SJSA1 (cell line): ENCODE results near the gene FRAS1. TPM values are rescaled to one million over a fixed set of nuclear protein-coding genes. Genes with fewer than 3 reads are reported as not detected.
"Not testable (repeated sequence)": the region's sequence is repeated elsewhere in the genome, so short reads cannot be mapped to it uniquely, and the experiment has no call there.

Experiments
- DNase-seq, 2 experiments: peaks; one replicate each; pipeline ENCODE4 v3.0.0-alpha.2; 2015 to 2020; ENCODE audit warnings: low spot score in 2 of 2, low read depth in 1 of 2
- H3K27ac ChIP-seq: fragments of 250-450 bp; sonication (Bioruptor Pico); 2 replicates; pipeline ENCODE4 v1.5.1; 2020; ENCODE audit warnings: mild to moderate bottlenecking, moderate library complexity
- H3K27me3 ChIP-seq: fragments of 250-450 bp; sonication (Bioruptor Pico); replicated peaks from 2 replicates; pipeline ENCODE4 v1.5.1; 2020; ENCODE audit warnings: mild to moderate bottlenecking, moderate library complexity
- H3K36me3 ChIP-seq: fragments of 250-450 bp; sonication (Bioruptor Pico); 2 replicates; pipeline ENCODE4 v1.5.1; 2020; ENCODE audit warnings: mild to moderate bottlenecking
- H3K4me1 ChIP-seq: fragments of 250-450 bp; sonication (Bioruptor Pico); replicated peaks from 2 replicates; pipeline ENCODE4 v1.6.1; 2021; ENCODE audit warnings: mild to moderate bottlenecking
- H3K4me3 ChIP-seq: fragments of 250-450 bp; sonication (Bioruptor Pico); 2 replicates; pipeline ENCODE4 v1.5.1; 2020; ENCODE audit warnings: mild to moderate bottlenecking
- H3K9me3 ChIP-seq: fragments of 250-450 bp; sonication (Bioruptor Pico); replicated peaks from 2 replicates; pipeline ENCODE4 v1.5.1; 2020; ENCODE audit warnings: mild to moderate bottlenecking
- total RNA-seq: library from RNA; depleted of rRNA; stranded (reverse); fragments of >200 nt; shearing (Covaris generic); gene quantifications from 2 replicates; pipeline ENCODE4 v1.2.3, GENCODE V29; 2014

Gene FRAS1
- total RNA-seq, 1 experiment from 2014 or later = 0.21 TPM

DNA sequence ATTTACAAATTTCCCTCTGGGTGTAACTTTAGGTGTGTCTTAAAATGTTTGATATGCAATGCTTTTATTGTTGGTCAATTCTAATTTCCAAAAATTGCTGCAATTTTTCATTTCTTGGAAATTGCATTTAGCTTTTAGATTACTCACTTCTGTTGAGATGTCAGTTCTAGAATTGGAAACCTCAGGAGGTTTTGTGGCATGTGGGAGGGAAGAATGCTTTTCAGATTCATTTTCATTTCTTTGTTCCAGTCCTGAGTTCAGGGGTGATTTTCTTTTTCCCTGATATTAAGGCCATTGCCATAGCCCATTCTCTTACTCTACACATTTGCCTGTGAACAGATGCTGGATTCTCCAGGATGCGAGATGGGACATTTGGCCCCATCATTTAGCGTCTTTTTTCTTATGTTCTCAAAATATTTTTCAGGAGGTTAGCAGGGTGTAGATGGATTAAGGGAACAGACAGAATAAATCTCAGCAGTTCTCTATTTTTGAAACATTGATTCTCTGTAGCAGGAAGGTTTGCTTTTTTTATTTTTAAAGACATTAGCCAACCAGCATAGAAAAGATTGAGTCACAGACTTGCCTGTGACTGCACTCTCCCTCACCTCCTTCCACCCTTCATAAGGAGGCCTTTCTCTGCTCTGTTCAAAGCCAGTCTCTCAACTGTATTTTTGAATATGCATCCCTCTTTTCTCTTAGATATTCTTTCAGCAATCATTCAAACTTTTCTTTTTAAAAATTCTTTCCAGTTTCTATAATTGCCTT, 256.0 kb downstream of the FRAS1 start:
- Histone ChIP-seq H3K4me3 (no peak overlapping the region), H3K4me1 (no peaks in the 10 kb centered on the region), H3K36me3 (no peaks in the 10 kb centered on the region), H3K27ac (no peak overlapping the region), H3K27me3 (peaks cover 4% of the 10 kb centered on the region; the same call in 1 of the 2 replicates), H3K9me3 (no peaks in the 10 kb centered on the region)
- DNase-seq = no peak

DNA sequence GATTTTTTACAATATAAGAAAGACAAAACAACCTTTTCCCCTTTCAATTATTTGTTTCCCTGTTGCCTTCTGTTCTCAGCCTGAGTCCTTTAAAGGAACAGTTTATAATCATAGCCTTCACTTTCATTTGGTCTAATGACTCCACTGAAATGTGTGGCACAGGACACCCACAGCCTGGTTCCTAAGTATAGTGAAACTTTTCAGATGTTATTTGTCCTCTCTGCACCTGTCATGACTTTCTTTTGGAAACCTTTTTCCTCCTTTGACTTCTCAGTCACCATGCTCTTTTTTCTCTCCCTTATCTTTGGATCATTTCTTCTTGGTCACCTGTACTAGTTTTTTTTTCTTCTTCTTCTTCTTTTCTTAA, 256.6 kb downstream of the FRAS1 start:
- H3K27ac ChIP-seq = no peak overlapping the region
- H3K27me3 ChIP-seq = peaks cover 4% of the 10 kb centered on the region; the same call in 1 of the 2 replicates
- H3K4me1 ChIP-seq = no peaks in the 10 kb centered on the region
- no peaks in the 10 kb centered on the region for H3K9me3 ChIP-seq
- DNase-seq = no peak
- H3K4me3 ChIP-seq = no peak overlapping the region
- H3K36me3 ChIP-seq = no peaks in the 10 kb centered on the region

DNA sequence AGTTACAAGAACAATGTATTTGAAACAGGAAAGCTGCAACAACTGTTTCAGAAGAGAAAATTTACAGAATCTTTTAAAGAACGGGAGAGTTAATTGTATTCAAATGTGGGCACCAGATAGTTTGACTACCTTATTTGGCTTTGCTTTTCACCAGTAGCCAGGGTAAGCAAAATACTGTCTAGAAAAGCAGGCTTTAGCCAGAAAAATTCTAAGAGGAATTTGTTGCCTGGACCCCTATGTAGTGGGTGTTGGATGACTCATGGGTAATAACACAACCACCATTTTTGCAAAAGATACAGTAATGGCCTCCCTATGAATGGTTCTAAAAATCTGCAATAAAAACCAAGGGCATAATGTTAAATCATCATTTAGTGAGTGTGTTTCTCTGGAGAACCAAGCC, 261.0 kb downstream of the FRAS1 start:
- Histone ChIP-seq H3K36me3 (no peaks in the 10 kb centered on the region), H3K27me3 (no peaks in the 10 kb centered on the region; the same call in 1 of the 2 replicates), H3K4me1 (peaks cover 6% of the 10 kb centered on the region; the same call in 1 of the 2 replicates), H3K9me3 (no peaks in the 10 kb centered on the region), H3K27ac (no peak overlapping the region), H3K4me3 (no peak overlapping the region)
- DNase-seq = no peak

DNA sequence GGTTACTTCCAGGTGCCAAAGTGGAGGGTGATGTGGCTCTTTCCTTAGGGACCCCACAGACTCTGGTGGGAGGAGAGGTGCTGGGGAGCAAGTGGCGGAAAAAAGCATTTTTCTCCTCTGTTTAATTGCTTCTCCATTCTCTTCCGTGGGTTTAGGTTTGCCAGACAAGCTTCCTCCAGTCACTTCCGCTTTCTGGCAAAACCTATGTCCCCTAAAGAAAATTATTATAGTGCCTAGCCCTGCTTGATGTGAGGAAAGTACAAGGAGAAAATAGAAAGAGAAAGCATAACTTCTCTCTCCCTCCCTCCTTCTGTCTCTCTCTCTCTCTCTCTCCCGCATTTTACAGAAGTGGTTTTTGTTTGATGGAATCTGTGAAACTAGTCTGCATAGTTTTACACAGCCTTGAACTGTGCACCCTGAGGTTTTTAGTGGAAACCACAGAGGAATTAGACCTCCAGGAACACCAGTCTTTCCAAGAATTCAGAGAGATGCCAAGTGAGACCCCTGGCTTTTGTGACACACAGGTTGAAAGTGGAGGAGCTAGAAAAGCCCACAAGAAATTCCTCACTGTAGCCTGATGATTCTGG, 263.3 kb downstream of the FRAS1 start:
- no peak overlapping the region for H3K4me3 ChIP-seq
- H3K36me3 ChIP-seq = no peaks in the 10 kb centered on the region
- no peak overlapping the region for H3K27ac ChIP-seq
- H3K27me3 ChIP-seq = no peaks in the 10 kb centered on the region
- H3K9me3 ChIP-seq = no peaks in the 10 kb centered on the region
- peaks cover 6% of the 10 kb centered on the region; the same call in 1 of the 2 replicates for H3K4me1 ChIP-seq
- DNase-seq = peak in 1 of 2 experiments; percentile 14

DNA sequence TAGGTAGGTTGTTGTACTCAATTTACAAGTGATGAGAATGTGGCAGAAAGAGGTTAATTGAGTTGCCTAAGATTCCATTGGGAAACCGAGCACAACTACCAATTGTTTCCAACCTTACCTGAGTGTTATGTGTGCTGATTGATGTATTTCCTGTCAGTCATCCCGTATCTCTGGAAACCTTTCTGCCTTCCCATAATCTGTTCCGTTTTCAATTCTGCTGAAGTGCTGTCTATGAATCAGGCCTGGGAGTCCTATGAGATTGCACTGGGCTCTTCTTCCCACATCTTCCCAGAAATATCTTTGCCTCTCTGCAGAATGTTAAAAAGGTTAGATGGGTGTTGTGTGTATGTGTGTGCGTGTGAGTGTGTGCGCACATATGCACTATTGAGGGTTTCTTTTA, 264.9 kb downstream of the FRAS1 start:
- DNase-seq = no peak
- Histone ChIP-seq H3K36me3 (no peaks in the 10 kb centered on the region), H3K27ac (no peak overlapping the region), H3K27me3 (no peaks in the 10 kb centered on the region), H3K4me1 (peaks cover 6% of the 10 kb centered on the region; the same call in 1 of the 2 replicates), H3K4me3 (no peak overlapping the region), H3K9me3 (no peaks in the 10 kb centered on the region; the same call in 1 of the 2 replicates)

DNA sequence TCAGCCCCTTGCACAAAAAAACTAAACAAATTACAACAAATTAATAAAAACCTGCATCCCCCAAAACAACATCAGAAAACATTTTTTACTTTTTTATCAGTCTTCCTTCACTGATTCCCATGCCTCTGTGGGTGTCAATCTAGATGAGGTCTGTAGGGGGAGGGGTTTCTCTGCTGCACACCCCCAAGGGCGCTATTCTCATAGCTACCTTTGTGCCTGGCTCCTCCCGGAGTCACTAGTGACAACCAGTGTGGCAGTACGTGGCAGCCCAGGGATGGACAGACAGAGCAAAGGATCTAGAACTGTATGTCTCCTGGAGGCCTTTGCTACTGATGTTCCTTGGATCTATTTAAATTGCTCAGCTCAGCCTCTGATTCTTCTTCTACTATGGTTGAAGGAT, 266.3 kb downstream of the FRAS1 start:
- Histone ChIP-seq H3K27ac (no peak overlapping the region), H3K9me3 (no peaks in the 10 kb centered on the region; the same call in 1 of the 2 replicates), H3K4me1 (peaks cover 6% of the 10 kb centered on the region; the same call in 1 of the 2 replicates), H3K36me3 (no peaks in the 10 kb centered on the region), H3K4me3 (no peak overlapping the region), H3K27me3 (no peaks in the 10 kb centered on the region)
- DNase-seq = no peak

DNA sequence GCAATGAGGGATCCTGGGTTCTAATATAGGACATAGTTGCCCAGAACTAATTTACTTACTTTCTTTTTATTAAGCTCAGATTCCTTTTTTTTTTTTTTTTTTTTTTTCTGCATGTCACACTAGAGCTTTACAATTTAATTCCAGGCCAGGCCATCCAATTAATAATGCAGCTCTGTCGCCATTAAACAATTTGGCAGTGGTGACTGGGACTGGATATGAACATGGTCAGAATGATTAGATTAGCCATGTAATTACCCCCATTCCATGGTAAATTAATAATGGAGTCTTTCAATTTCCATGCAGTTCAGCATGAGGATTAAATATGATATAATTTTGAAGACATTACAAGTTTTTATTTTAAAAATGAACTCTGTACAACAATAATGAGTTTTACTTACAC, 267.5 kb downstream of the FRAS1 start:
- Histone ChIP-seq H3K9me3 (no peaks in the 10 kb centered on the region; the same call in 1 of the 2 replicates), H3K4me3 (no peak overlapping the region), H3K4me1 (peaks cover 6% of the 10 kb centered on the region; the same call in 1 of the 2 replicates), H3K27ac (no peak overlapping the region), H3K27me3 (no peaks in the 10 kb centered on the region), H3K36me3 (no peaks in the 10 kb centered on the region)
- no peak for DNase-seq

DNA sequence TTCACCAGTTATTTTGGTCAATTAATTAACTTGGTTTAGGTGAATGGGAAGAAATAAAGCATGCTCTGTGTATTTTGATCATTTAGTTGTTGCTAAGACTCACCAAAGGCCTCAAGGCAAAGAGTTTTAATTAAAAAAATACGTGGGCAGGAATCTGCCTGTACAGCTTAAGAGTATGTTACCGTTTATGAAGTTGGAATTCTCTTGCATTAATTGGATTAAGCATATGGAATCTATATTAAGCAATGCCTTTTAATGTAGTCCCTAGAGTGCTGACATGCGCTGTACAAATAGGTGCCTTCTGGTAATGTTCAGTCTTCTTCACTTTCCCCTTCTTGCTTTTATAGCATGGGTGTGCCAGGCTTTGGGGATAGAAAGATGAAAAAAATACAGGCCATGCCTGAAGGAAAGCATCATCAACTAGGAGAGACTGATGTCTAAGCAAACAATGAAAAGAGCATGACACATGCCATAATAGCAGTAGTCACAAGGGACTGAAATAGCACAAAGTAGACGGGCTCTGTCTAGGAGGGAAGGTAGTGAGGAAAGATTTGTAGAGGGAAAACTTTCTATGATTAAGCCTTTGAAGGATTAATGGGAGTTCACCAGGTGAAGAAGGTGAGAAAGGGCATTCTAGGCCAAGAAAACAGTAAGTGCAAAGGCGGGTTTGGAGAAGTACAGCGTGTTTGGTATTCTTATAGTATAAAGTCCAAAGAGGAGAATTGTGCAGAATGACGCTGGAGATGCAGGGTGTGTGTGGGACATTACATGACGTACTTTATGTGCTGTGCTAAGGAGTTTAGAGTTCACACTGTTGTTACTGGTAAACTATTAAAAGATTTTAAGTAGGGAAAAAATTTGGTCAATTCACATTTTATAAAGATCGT, 268.4 kb downstream of the FRAS1 start:
- Histone ChIP-seq H3K36me3 (no peaks in the 10 kb centered on the region), H3K9me3 (no peaks in the 10 kb centered on the region; the same call in 1 of the 2 replicates), H3K4me3 (no peak overlapping the region), H3K4me1 (peaks cover 2% of the 10 kb centered on the region; the same call in 1 of the 2 replicates), H3K27ac (no peak overlapping the region), H3K27me3 (no peaks in the 10 kb centered on the region)
- DNase-seq = no peak

DNA sequence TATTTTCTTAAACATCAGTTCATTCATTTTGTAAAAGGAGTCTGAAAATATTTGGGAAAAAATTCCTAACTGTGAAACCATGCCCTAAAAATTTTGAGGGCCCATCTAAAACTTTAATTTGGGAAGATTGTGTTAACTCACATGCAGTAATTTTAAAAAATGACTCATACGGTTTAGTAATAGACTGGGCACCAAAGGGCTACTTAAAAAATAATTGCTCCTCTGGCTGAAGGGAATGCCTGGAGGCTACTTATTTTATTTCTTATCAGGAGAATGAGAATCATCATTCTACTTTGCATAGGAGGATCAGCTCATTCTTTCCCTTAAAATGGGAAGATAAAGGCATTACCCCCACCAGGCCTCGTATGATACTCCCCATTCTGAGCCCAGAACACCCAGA, 271.5 kb downstream of the FRAS1 start:
- H3K36me3 ChIP-seq, H3K27ac ChIP-seq, H3K4me3 ChIP-seq, H3K4me1 ChIP-seq, DNase-seq, H3K9me3 ChIP-seq, H3K27me3 ChIP-seq: not testable (repeated sequence)

DNA sequence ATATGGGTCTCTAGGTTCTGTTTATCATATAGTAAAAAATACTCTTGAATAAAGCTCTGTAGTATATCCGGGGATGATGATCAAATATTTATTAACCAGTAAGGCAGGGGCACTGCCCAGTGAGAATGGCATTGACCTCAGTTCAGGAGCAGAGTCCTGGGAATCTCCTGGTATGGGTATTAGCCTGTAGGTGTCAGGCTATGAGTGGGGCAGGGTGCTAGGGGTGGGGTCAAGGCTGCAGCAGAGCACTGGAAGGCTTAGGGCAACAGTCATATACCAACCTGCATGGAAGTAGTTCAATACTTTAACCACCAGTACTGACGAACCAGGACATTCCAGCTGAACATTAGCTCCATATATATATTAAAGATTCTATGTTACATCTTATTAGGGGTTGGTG, 274.1 kb downstream of the FRAS1 start:
- Histone ChIP-seq H3K27ac (no peak overlapping the region), H3K36me3 (no peaks in the 10 kb centered on the region), H3K4me1 (no peaks in the 10 kb centered on the region), H3K9me3 (no peaks in the 10 kb centered on the region; the same call in 1 of the 2 replicates), H3K4me3 (no peak overlapping the region), H3K27me3 (no peaks in the 10 kb centered on the region)
- DNase-seq = no peak

DNA sequence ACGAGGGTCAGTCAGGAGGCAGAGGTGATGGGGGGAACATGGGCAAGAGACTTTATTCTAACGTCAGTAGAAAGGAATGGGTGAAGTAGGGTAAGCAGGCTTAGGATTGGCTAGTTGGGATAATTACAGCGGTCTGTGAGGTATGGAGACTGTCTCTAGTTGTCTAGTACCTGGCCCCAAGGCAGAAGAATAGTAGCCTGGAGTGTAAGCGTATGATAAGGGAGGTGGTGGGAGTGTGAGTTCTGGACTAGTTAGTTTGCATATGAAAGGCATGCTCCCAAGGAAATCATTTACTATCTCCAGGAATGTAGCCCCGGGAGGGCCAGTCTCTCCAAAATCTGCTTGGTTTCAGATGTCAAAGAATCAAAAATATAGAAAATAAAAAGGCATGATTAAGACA, 274.8 kb downstream of the FRAS1 start:
- no peak for DNase-seq
- no peaks in the 10 kb centered on the region for H3K9me3 ChIP-seq
- no peaks in the 10 kb centered on the region for H3K36me3 ChIP-seq
- H3K4me3 ChIP-seq = no peak overlapping the region
- H3K4me1 ChIP-seq = no peaks in the 10 kb centered on the region; the same call in 1 of the 2 replicates
- H3K27ac ChIP-seq = no peak overlapping the region
- H3K27me3 ChIP-seq = no peaks in the 10 kb centered on the region

DNA sequence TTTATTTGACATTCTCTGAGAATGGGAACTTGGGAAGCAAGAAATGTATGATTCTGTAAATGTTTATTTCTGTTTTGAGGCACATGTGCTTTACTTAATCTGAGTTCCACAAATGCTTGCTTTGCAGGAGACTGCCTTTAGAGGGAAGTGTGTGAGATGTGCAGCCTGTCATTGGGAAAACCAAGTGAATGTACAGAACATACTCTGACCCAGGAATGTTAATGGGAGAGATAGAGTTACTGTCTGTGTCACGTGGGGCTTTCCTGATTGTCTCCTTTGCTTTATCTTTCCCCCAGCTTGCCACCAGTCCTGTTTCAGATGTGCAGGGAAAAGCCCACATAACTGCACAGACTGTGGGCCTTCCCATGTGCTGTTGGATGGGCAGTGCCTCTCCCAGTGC, 275.9 kb downstream of the FRAS1 start:
- no peaks in the 10 kb centered on the region for H3K9me3 ChIP-seq
- no peak for DNase-seq
- H3K27me3 ChIP-seq = no peaks in the 10 kb centered on the region
- no peaks in the 10 kb centered on the region for H3K36me3 ChIP-seq
- no peak overlapping the region for H3K4me3 ChIP-seq
- no peak overlapping the region for H3K27ac ChIP-seq
- no peaks in the 10 kb centered on the region; the same call in 1 of the 2 replicates for H3K4me1 ChIP-seq

DNA sequence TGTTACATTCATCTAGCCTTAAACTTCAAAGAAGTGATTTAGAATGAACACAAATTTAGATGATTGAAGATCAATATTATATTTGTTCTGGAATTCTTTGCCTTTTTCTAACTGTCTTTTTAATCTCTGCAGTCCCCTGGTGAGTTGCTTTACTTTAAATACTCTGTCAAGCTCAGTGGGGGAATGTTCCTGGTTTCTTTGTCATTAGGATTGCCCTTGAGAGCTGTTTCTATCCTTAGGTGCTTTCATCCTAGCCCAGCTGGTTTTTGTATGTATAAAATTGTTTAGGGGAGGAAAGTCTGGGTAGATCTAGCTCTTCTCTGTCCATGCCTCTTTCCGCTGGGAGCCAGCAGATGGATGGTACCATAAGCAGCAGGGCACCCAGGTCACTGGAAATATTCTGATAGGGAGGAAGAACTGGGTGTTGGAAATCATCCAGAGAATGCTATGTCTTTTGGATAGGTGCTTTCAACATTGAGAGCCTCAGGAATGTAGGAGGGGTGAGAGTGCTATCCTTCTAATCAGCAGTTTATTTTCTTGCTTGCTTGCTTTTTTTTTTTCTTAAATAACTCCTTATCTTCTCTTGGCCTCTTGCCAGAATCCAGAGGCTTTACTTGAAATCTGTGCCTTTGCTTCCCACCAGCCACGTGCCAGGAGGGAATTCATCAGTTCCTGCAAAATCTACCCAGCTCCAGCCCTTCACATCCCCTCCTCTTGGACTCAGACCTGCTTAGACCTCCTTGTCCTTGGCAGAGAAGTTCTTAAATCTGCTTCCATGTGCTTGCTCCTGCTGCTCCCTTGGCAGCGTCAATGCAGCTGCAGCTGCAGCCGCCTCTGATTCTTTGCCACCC, 279.2 kb downstream of the FRAS1 start:
- DNase-seq = peak in 1 of 2 experiments; percentile 14
- H3K27ac ChIP-seq = no peak overlapping the region

More for the DNA sequence above, 279.2 kb downstream of the FRAS1 start:
- Histone ChIP-seq H3K4me3 (no peak overlapping the region), H3K9me3 (no peaks in the 10 kb centered on the region), H3K4me1 (no peaks in the 10 kb centered on the region; the same call in 1 of the 2 replicates), H3K36me3 (no peaks in the 10 kb centered on the region), H3K27me3 (no peaks in the 10 kb centered on the region)
